ENCODE measurements around the gene WFDC12.

The WFDC12 gene

GRCh38 chr20:45096781-45097180, 27.5 kb downstream of the WFDC12 start:
- in situ Hi-C loops (cut with HindIII; ENCODE audit: low pct_ligation_motif_present, low pct_unique_long_range_greater_than_20kb, low sequenced_read_pairs), result no loop called here
- no peak for DNase-seq

GRCh38 chr20:45095805-45096238, 28.4 kb downstream of the WFDC12 start:
- DNase-seq, result peak; percentile 56
- in situ Hi-C loops (cut with HindIII; ENCODE audit: low pct_ligation_motif_present, low pct_unique_long_range_greater_than_20kb, low sequenced_read_pairs), result no loop called here

- DNase-seq, result no peak
- in situ Hi-C loops (cut with HindIII; ENCODE audit: low pct_ligation_motif_present, low pct_unique_long_range_greater_than_20kb, low sequenced_read_pairs), result no loop called here
These were observed 29.2 kb downstream of the WFDC12 start for GRCh38 chr20:45094864-45095574.

- no peak for DNase-seq
- in situ Hi-C loops (cut with HindIII; ENCODE audit: low pct_ligation_motif_present, low pct_unique_long_range_greater_than_20kb, low sequenced_read_pairs), result no loop called here
These were observed 30.1 kb downstream of the WFDC12 start for GRCh38 chr20:45094201-45094600.

GRCh38 chr20:45092898-45093297, 31.4 kb downstream of the WFDC12 start:
- DNase-seq, result no peak
- in situ Hi-C loops (cut with HindIII; ENCODE audit: low pct_ligation_motif_present, low pct_unique_long_range_greater_than_20kb, low sequenced_read_pairs), result no loop called here

- no peak for DNase-seq
- in situ Hi-C loops (cut with HindIII; ENCODE audit: low pct_ligation_motif_present, low pct_unique_long_range_greater_than_20kb, low sequenced_read_pairs), result no loop called here
These were observed 32.9 kb downstream of the WFDC12 start for GRCh38 chr20:45091366-45091765.

GRCh38 chr20:45090481-45090880, 33.8 kb downstream of the WFDC12 start:
- in situ Hi-C loops (cut with HindIII; ENCODE audit: low pct_ligation_motif_present, low pct_unique_long_range_greater_than_20kb, low sequenced_read_pairs), result no loop called here
- no peak for DNase-seq

- in situ Hi-C loops (cut with HindIII; ENCODE audit: low pct_ligation_motif_present, low pct_unique_long_range_greater_than_20kb, low sequenced_read_pairs), result no loop called here
- DNase-seq, result no peak
These were observed 36.0 kb downstream of the WFDC12 start for GRCh38 chr20:45088247-45088646.

- in situ Hi-C loops (cut with HindIII; ENCODE audit: low pct_ligation_motif_present, low pct_unique_long_range_greater_than_20kb, low sequenced_read_pairs), result no loop called here
- no peak for DNase-seq
These were observed 36.5 kb downstream of the WFDC12 start for GRCh38 chr20:45087814-45088213.

- in situ Hi-C loops (cut with HindIII; ENCODE audit: low pct_ligation_motif_present, low pct_unique_long_range_greater_than_20kb, low sequenced_read_pairs), result no loop called here
- DNase-seq, result no peak
These were observed 37.0 kb downstream of the WFDC12 start for GRCh38 chr20:45087097-45087790.

GRCh38 chr20:45085867-45086266, 38.4 kb downstream of the WFDC12 start:
- DNase-seq, result no peak
- in situ Hi-C loops (cut with HindIII; ENCODE audit: low pct_ligation_motif_present, low pct_unique_long_range_greater_than_20kb, low sequenced_read_pairs), result no loop called here

- in situ Hi-C loops (cut with HindIII; ENCODE audit: low pct_ligation_motif_present, low pct_unique_long_range_greater_than_20kb, low sequenced_read_pairs), result no loop called here
- DNase-seq, result no peak
These were observed 39.0 kb downstream of the WFDC12 start for GRCh38 chr20:45085289-45085688.

- no peak for DNase-seq
- in situ Hi-C loops (cut with HindIII; ENCODE audit: low pct_ligation_motif_present, low pct_unique_long_range_greater_than_20kb, low sequenced_read_pairs), result no loop called here
These were observed 41.1 kb downstream of the WFDC12 start for GRCh38 chr20:45083127-45083526.

- no peak for DNase-seq
- in situ Hi-C loops (cut with HindIII; ENCODE audit: low pct_ligation_motif_present, low pct_unique_long_range_greater_than_20kb, low sequenced_read_pairs), result no loop called here
These were observed 41.8 kb downstream of the WFDC12 start for GRCh38 chr20:45082468-45082867.

GRCh38 chr20:45080867-45081624, 43.2 kb downstream of the WFDC12 start:
- DNase-seq, result peak; percentile 8
- in situ Hi-C loops (cut with HindIII; ENCODE audit: low pct_ligation_motif_present, low pct_unique_long_range_greater_than_20kb, low sequenced_read_pairs), result no loop called here

- in situ Hi-C loops (cut with HindIII; ENCODE audit: low pct_ligation_motif_present, low pct_unique_long_range_greater_than_20kb, low sequenced_read_pairs), result no loop called here
These were observed 46.7 kb downstream of the WFDC12 start for GRCh38 chr20:45077559-45077958.

More at GRCh38 chr20:45077559-45077958, 46.7 kb downstream of the WFDC12 start:
- DNase-seq, result no peak
